Activated CD8-positive, alpha-beta T cell treated with anti-CD3 and anti-CD28 coated beads, Interleukin-2, amount 10 ng/mL, durations not matched to agents 7 days and 5 days (primary cell): ENCODE measurements around the gene HOXB2. TPM values are rescaled to one million over a fixed set of nuclear protein-coding genes. Genes with fewer than 3 reads are reported as not detected.

Experiments used
- ATAC-seq: fragments of 150-1000 bp; cut with Tn5 transposase; one replicate; pipeline ENCODE4 v1.10.0; 2021; ENCODE audit warnings: moderate library complexity
- CTCF ChIA-PET: fragments of 350-600 bp; sonication (Branson Sonifier 250); formaldehyde crosslinking; loops from one replicate; lab custom pipeline; 2021; ENCODE audit warnings: antibody characterized with exemption; lab: Charles Lee
- POLR2A ChIA-PET: fragments of 350-600 bp; sonication (Branson Sonifier 250); formaldehyde crosslinking; loops from one replicate; lab custom pipeline; 2021; ENCODE audit warnings: antibody characterized with exemption; lab: Charles Lee
- DNase-seq: peaks from one replicate; pipeline ENCODE4 v3.0.0-alpha.2; 2020
- H3K27ac Mint-ChIP-seq: one replicate; pipeline ENCODE4 v1.8.0; 2021; ENCODE audit warnings: mild to moderate bottlenecking, mixed read lengths
- H3K27me3 Mint-ChIP-seq: one replicate; pipeline ENCODE4 v1.8.0; 2021; ENCODE audit warnings: low read depth, mixed read lengths
- H3K36me3 Mint-ChIP-seq: one replicate; pipeline ENCODE4 v1.8.0; 2021; ENCODE audit warnings: low read depth, mixed read lengths
- H3K4me1 Mint-ChIP-seq: one replicate; pipeline ENCODE4 v1.8.0; 2021; ENCODE audit warnings: low read depth, mixed read lengths
- H3K4me3 Mint-ChIP-seq: one replicate; pipeline ENCODE4 v1.8.0; 2021; ENCODE audit warnings: mild to moderate bottlenecking, mixed read lengths
- H3K9me3 Mint-ChIP-seq: one replicate; pipeline ENCODE4 v1.8.0; 2022; ENCODE audit warnings: mixed read lengths; ENCODE audit not compliant: insufficient read depth
- total RNA-seq, 2 experiments: library from RNA; stranded (reverse); gene quantifications; one replicate each; pipeline ENCODE4 v1.2.3, GENCODE V29; 2021

HOXB2 gene
- total RNA-seq, 2 experiments from 2014 or later, result 15.7 to 17.7 TPM

DNA sequence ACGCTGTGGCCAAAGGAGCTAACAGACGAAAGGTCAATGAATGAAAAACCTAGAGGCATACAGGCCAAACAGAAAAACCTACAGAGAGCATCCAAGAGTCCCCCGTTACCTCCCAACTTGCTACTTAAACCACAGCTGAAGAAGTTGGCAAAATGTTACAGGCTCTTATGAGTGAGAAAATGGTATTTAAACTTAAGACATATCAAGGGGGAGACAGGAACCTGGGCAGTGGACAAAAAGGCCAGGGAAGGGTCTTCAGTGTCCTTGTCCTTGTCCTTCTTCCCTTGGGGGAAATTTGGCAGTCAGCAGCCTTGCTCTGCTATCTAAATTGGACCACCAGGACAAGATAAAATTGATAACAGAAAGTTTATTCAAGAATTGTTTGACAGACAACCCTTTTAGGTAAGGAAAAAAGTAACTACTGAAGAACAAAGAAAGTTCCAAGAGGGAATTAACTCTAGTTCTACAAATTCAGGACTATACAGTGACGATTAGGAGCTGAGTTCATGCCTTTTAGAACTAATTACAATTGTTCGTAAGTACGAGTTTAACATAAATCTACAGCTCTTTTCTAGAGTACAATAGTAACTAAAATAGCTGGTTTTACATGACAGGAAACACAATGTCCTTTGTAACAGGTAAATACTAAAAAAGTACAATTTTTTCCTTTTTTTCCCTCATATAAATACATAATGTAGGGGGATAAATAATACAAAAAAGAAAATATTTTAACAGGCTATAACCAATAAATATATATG lies 3.8 kb upstream of the HOXB2 start:
- Mint-ChIP-seq H3K4me3 (peak overlapping the region; percentile 64), H3K4me1 (peaks cover 48% of the 10 kb centered on the region), H3K9me3 (no peaks in the 10 kb centered on the region), H3K27ac (peak overlapping the region; percentile 81), H3K36me3 (peaks cover 9% of the 10 kb centered on the region), H3K27me3 (peaks cover 2% of the 10 kb centered on the region)
- ATAC-seq (no peak), DNase-seq (no peak)
- POLR2A ChIA-PET, result interaction anchor here (0.6 kb wide), 2 partner anchors 36 to 43 kb away, joined by 3 to 4 read pairs; no protein-coding TSS in a partner anchor
- CTCF ChIA-PET, result interaction anchor here (0.9 to 4.1 kb wide), 5 partner anchors 10 to 213 kb away, joined by 3 to 28 read pairs (median 6); no protein-coding TSS in a partner anchor

GRCh38 chr17:48547808-48548522 lies 3.1 kb upstream of the HOXB2 start:
- Mint-ChIP-seq H3K27me3 (peaks cover 2% of the 10 kb centered on the region), H3K9me3 (no peaks in the 10 kb centered on the region), H3K27ac (peak overlapping the region; percentile 81), H3K4me1 (peaks cover 48% of the 10 kb centered on the region), H3K36me3 (peaks cover 10% of the 10 kb centered on the region), H3K4me3 (peak overlapping the region; percentile 64)
- DNase-seq, result peak; percentile 68
- ChIA-PET POLR2A (interaction anchor here (0.6 kb wide), 2 partner anchors 35 to 42 kb away, joined by 3 to 4 read pairs; no protein-coding TSS in a partner anchor), CTCF (interaction anchor here (1.0 to 4.1 kb wide), 5 partner anchors 9 to 212 kb away, joined by 3 to 28 read pairs (median 6); no protein-coding TSS in a partner anchor)
- ATAC-seq, result no peak

- DNase-seq (no peak), ATAC-seq (peak; percentile 28)
- Mint-ChIP-seq H3K4me3 (peak overlapping the region; percentile 64), H3K36me3 (peaks cover 14% of the 10 kb centered on the region), H3K4me1 (peaks cover 53% of the 10 kb centered on the region), H3K9me3 (no peaks in the 10 kb centered on the region), H3K27ac (peak overlapping the region; percentile 81), H3K27me3 (peaks cover 2% of the 10 kb centered on the region)
- ChIA-PET CTCF (interaction anchor here (1.0 to 4.1 kb wide), 6 partner anchors 27 to 211 kb away, joined by 3 to 28 read pairs (median 6); no protein-coding TSS in a partner anchor), POLR2A (no interaction called here)
These were observed 2.3 kb upstream of the HOXB2 start for GRCh38 chr17:48546924-48547807.

GRCh38 chr17:48546137-48546923 lies 1.4 kb upstream of the HOXB2 start:
- H3K36me3 Mint-ChIP-seq, result peaks cover 16% of the 10 kb centered on the region
- H3K4me3 Mint-ChIP-seq, result peak overlapping the region; percentile 90
- ChIA-PET CTCF (interaction anchor here (1.0 to 4.1 kb wide), 5 partner anchors 28 to 54 kb away, joined by 3 to 28 read pairs (median 5); no protein-coding TSS in a partner anchor), POLR2A (interaction anchor here (0.6 to 0.7 kb wide), 3 partner anchors 10 to 644 kb away, joined by 3 to 5 read pairs (median 3); no protein-coding TSS in a partner anchor)
- ATAC-seq, result peak; percentile 1
- H3K27ac Mint-ChIP-seq, result peak overlapping the region; percentile 81
- DNase-seq, result no peak
- peaks cover 2% of the 10 kb centered on the region for H3K27me3 Mint-ChIP-seq
- peaks cover 57% of the 10 kb centered on the region for H3K4me1 Mint-ChIP-seq
- no peaks in the 10 kb centered on the region for H3K9me3 Mint-ChIP-seq

DNA sequence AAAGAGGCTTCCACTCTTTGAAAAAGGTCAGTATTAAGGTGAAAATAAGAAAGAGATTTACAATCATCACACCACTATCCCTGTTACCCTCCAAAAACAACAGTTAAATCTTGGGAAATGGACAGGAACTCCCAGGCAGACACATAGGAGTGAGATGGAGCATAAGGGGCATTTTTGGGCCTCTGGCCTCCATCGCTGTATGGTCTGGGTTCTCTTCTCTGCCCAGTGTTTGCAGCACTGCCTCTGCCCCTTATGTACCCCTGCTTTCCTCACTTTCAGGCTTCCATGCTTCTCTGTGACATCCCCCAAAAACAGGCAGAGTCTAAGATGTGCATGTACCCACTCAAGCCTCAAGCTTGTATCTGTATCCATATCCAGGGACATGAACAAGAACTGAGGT lies 630 bp upstream of the HOXB2 start:
- Mint-ChIP-seq H3K36me3 (peaks cover 19% of the 10 kb centered on the region), H3K27me3 (peaks cover 2% of the 10 kb centered on the region), H3K9me3 (no peaks in the 10 kb centered on the region), H3K27ac (peak overlapping the region; percentile 22), H3K4me1 (peaks cover 62% of the 10 kb centered on the region), H3K4me3 (peak overlapping the region; percentile 90)
- DNase-seq, result no peak
- POLR2A ChIA-PET, result interaction anchor here (0.6 kb wide), 1 partner anchor 308 kb away, joined by 3 read pairs; no protein-coding TSS in a partner anchor
- no peak for ATAC-seq
- CTCF ChIA-PET, result interaction anchor here (1.5 kb wide), 1 partner anchor 38 kb away, joined by 3 read pairs; no protein-coding TSS in a partner anchor

DNA sequence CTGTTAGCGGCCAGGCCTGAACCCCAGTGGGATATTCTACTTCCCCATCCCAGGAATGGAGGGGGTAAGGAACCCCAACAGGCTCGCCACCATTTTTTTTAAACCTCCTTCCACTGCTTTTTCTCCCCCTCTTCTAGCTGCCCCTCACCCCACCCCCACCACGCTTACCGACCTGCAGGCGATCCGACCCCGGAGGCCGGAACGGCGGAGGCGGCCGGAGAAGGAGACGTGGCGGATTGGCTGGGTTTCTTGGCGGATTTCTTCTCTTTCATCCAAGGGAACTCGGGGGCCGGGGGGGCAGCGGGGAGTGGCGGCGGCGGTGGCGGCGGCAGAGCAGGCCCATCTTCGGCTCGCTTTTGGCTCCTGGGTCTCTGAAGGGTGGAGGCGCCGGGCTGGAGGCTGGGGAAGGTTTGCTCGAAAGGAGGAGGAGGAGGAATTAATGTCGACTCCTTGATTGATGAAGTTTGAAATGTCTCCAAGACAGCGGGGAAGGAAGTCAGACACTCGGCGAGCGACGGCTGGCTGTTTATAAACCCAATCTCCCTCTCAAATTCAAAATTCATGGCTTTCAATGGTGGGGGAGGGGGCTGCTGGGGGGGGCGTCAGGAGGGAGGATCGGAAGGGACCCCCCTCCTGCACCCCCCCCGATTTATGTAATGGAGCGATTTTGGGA lies 424 bp downstream of the HOXB2 start:
- ATAC-seq (peak; percentile 9), DNase-seq (peak; percentile 56)
- CTCF ChIA-PET, result interaction anchor here (0.6 to 2.2 kb wide), 2 partner anchors 31 to 52 kb away, joined by 3 to 8 read pairs; no protein-coding TSS in a partner anchor
- Mint-ChIP-seq H3K27ac (peak overlapping the region; percentile 86), H3K4me3 (peak overlapping the region; percentile 90), H3K27me3 (peaks cover 2% of the 10 kb centered on the region), H3K4me1 (peaks cover 68% of the 10 kb centered on the region), H3K9me3 (no peaks in the 10 kb centered on the region), H3K36me3 (peaks cover 19% of the 10 kb centered on the region)
- POLR2A ChIA-PET, result interaction anchor here (1.2 kb wide), 1 partner anchor 39 kb away, joined by 3 read pairs; no protein-coding TSS in a partner anchor

DNA sequence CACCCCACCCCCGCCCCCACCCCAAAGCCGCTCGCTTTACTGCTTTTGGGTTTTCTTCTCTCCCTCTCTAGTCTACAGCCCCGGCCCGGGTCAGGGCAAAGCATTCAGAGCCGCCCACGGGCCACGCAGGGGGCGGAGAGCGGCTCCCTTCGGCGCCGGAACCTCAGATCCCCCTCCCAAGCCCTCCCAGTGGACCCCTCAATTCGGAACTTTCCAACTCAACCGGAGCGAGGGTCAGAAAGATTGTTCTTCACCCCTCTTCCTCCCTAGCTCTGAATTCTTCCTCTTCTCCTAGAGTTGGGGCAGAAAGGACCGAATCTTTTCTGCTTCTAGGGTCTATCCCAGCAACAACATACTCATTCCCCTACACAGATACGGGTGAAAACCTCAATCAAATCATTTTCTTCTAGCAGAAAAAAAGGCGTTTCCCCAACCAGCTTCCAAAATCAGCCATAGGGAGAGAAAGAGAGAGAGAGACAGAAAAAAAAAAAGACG lies 1.0 kb downstream of the HOXB2 start:
- Mint-ChIP-seq H3K9me3 (no peaks in the 10 kb centered on the region), H3K4me1 (peaks cover 66% of the 10 kb centered on the region), H3K27me3 (peaks cover 2% of the 10 kb centered on the region), H3K27ac (peak overlapping the region; percentile 86), H3K36me3 (peaks cover 19% of the 10 kb centered on the region), H3K4me3 (peak overlapping the region; percentile 90)
- POLR2A ChIA-PET, result interaction anchor here (1.2 to 1.5 kb wide), 3 partner anchors 30 to 90 kb away, joined by 3 to 6 read pairs (median 3); no protein-coding TSS in a partner anchor
- ATAC-seq (peak; percentile 26), DNase-seq (peak; percentile 47)
- CTCF ChIA-PET, result interaction anchor here (0.6 to 2.2 kb wide), 2 partner anchors 30 to 51 kb away, joined by 3 to 8 read pairs; no protein-coding TSS in a partner anchor

GRCh38 chr17:48543107-48543853 lies 1.6 kb downstream of the HOXB2 start:
- CTCF ChIA-PET, result interaction anchor here (1.0 to 2.2 kb wide), 2 partner anchors 30 to 50 kb away, joined by 4 to 8 read pairs; no protein-coding TSS in a partner anchor
- Mint-ChIP-seq H3K36me3 (peaks cover 19% of the 10 kb centered on the region), H3K9me3 (no peaks in the 10 kb centered on the region), H3K27ac (peak overlapping the region; percentile 96), H3K4me3 (peak overlapping the region; percentile 90), H3K4me1 (peaks cover 61% of the 10 kb centered on the region), H3K27me3 (peaks cover 2% of the 10 kb centered on the region)
- ATAC-seq (peak; percentile 60), DNase-seq (peak; percentile 73)
- POLR2A ChIA-PET, result interaction anchor here (1.2 to 1.5 kb wide), 3 partner anchors 29 to 89 kb away, joined by 3 to 6 read pairs (median 3); no protein-coding TSS in a partner anchor

DNA sequence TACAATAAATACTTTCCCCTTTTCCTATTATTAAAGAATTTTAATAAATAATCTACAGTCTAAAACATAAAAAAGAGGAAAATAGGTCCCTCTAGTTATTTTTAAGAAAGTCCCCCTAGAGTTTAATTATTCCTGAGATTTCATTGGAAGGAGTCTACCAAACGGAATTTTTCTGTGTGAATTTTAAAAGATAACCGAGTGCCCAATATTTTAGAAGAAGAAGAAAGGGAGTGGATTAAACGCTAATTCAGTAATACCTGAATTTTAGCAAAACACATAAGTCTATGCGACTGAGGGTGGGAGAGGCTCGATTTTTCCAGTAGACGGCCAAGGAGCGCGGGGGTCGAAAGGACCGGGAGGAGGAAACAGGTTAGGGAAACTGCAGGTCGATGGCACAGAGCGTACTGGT lies 2.2 kb downstream of the HOXB2 start:
- Mint-ChIP-seq H3K36me3 (peaks cover 16% of the 10 kb centered on the region), H3K9me3 (no peaks in the 10 kb centered on the region), H3K27ac (peak overlapping the region; percentile 96), H3K4me1 (peaks cover 56% of the 10 kb centered on the region), H3K27me3 (peaks cover 2% of the 10 kb centered on the region), H3K4me3 (peak overlapping the region; percentile 90)
- ATAC-seq (no peak), DNase-seq (no peak)
- CTCF ChIA-PET, result interaction anchor here (1.0 to 2.2 kb wide), 2 partner anchors 29 to 50 kb away, joined by 4 to 8 read pairs; no protein-coding TSS in a partner anchor
- POLR2A ChIA-PET, result interaction anchor here (1.2 to 1.6 kb wide), 3 partner anchors 28 to 101 kb away, joined by 3 to 6 read pairs (median 3); no protein-coding TSS in a partner anchor
